ENCODE data around the gene ACVR2A. TPM values are rescaled to one million over a fixed set of nuclear protein-coding genes. Genes with fewer than 3 reads are reported as not detected.

Gene ACVR2A
- total and polyA plus RNA-seq, 2 of the 4 experiments (the other 2 are of a cell fraction): 1.8 to 6.8 TPM

GRCh38 chr2:147884830-147885229, 40.0 kb downstream of the ACVR2A start:
- ATAC-seq (ENCODE audit: low read depth) (peak; percentile 83), DNase-seq (peak; percentile 16)
- dilution Hi-C loops (cut with HindIII; ENCODE audit: low sequenced_read_pairs, unreplicated experiment) (no loop called here), in situ Hi-C loops (cut with MboI; ENCODE audit: low sequenced_read_pairs) (no loop called here), intact Hi-C loops (cut with micrococcal nuclease) (no loop called here)
- Histone ChIP-seq H2AFZ (replicated peaks; ENCODE audit: low read length, poor library complexity) (no peak overlapping the region), H3K79me1 (ENCODE audit: low read depth in 1 of 2, low read length in 2 of 2) (peaks cover 0 to 12% of the 10 kb centered on the region in 2 experiments; a peak in 3 of 4 replicates), H2AK5ac (ENCODE audit: low read depth, low read length) (no peak overlapping the region), H3K36me3 (ENCODE audit: control insufficient read depth, insufficient read depth, low read length) (no peaks in the 10 kb centered on the region), H3K27ac (ENCODE audit: insufficient read depth, low read length) (no peak overlapping the region), H4K5ac (ENCODE audit: low read depth, low read length) (no peak overlapping the region), H3K9me1 (ENCODE audit: insufficient read depth, low read length) (no peaks in the 10 kb centered on the region), H3K4me3 (ENCODE audit: insufficient read depth, low read depth, low read length) (no peak overlapping the region), H3K27me3 (ENCODE audit: control insufficient read depth, insufficient read depth, low read length) (no peaks in the 10 kb centered on the region), H3K14ac (replicated peaks; ENCODE audit: low read depth, low read length) (no peak overlapping the region), H3K9ac (ENCODE audit: low read depth, low read length) (no peak overlapping the region), H3K23ac (ENCODE audit: low read depth, low read length) (no peak overlapping the region), H2AK9ac (replicated peaks; ENCODE audit: low read depth, low read length, poor library complexity) (no peak overlapping the region), H3K18ac (ENCODE audit: low read depth, low read length) (no peak overlapping the region), H2BK120ac (ENCODE audit: low read depth, low read length) (no peak overlapping the region), H3K4me2 (ENCODE audit: low read depth, low read length) (peak overlapping the region; percentile 55), H4K8ac (ENCODE audit: low read depth in 2 of 2, low read length in 2 of 2) (no peak overlapping the region), H3K56ac (ENCODE audit: extremely low read depth, insufficient read depth, low read length) (no peak overlapping the region), H3K4ac (ENCODE audit: low read depth, low read length) (no peak overlapping the region), H4K20me1 (ENCODE audit: insufficient read depth, low read length) (no peaks in the 10 kb centered on the region; the same call in 1 of the 2 replicates), H4K91ac (ENCODE audit: insufficient read depth, low read depth, low read length) (no peak overlapping the region), H3K4me1 (ENCODE audit: control insufficient read depth, insufficient read depth, low read length) (peaks cover 2% of the 10 kb centered on the region; the same call in 1 of the 2 replicates), H2BK5ac (ENCODE audit: low read depth, low read length, poor library complexity, severe bottlenecking) (no peak overlapping the region), H2BK15ac (ENCODE audit: low read depth, low read length) (no peak overlapping the region), H2BK20ac (ENCODE audit: low read depth, low read length) (no peak overlapping the region), H3K9me3 (ENCODE audit: control insufficient read depth, insufficient read depth, low read length) (no peaks in the 10 kb centered on the region)
- TF ChIP-seq RFX5 (IDR thresholded peaks at IDR 0.05; ENCODE audit: low read depth, low read length): no peak
- TF ChIP-seq RAD21 (IDR thresholded peaks at IDR 0.05; ENCODE audit: low read length): no peak
- no peak for TF ChIP-seq SMC3 (IDR thresholded peaks at IDR 0.05; ENCODE audit: low read depth, low read length)
- TF ChIP-seq BHLHE40 (IDR thresholded peaks at IDR 0.05; ENCODE audit: low read depth, low read length): no peak
- no peak for TF ChIP-seq MXI1 (IDR thresholded peaks at IDR 0.05; ENCODE audit: borderline replicate concordance, low read depth, low read length)
- no peak for TF ChIP-seq POLR2A (IDR thresholded peaks at IDR 0.05; ENCODE audit: low read depth, low read length)
- no peak for TF ChIP-seq MAZ (IDR thresholded peaks at IDR 0.05; ENCODE audit: borderline replicate concordance, low read depth, low read length)
- TF ChIP-seq CEBPB (IDR thresholded peaks at IDR 0.05; ENCODE audit: low read depth, low read length): no peak
- TF ChIP-seq ELK1 (IDR thresholded peaks at IDR 0.05; ENCODE audit: borderline replicate concordance, low read depth, low read length): no peak
- no peak for TF ChIP-seq USF2 (IDR thresholded peaks at IDR 0.05; ENCODE audit: low read depth, low read length)
- no peak for TF ChIP-seq RCOR1 (IDR thresholded peaks at IDR 0.05; ENCODE audit: insufficient replicate concordance, low read length)
- no peak for TF ChIP-seq MAFK (IDR thresholded peaks at IDR 0.05; ENCODE audit: low read depth, low read length)
- TF ChIP-seq CTCF (conservative IDR thresholded peaks at IDR 0.05; ENCODE audit: low read depth, low read length): no peak
- POLR2A ChIA-PET (ENCODE audit: unreplicated experiment): no interaction called here
- CTCF ChIA-PET: interaction anchor here (1.1 kb wide), 1 partner anchor 9 kb away, joined by 3 read pairs; no protein-coding TSS in a partner anchor
- no TSS peak for BruUV-seq (replicated peaks)
